ENCODE measurements around the gene ZBTB12.

DNA sequence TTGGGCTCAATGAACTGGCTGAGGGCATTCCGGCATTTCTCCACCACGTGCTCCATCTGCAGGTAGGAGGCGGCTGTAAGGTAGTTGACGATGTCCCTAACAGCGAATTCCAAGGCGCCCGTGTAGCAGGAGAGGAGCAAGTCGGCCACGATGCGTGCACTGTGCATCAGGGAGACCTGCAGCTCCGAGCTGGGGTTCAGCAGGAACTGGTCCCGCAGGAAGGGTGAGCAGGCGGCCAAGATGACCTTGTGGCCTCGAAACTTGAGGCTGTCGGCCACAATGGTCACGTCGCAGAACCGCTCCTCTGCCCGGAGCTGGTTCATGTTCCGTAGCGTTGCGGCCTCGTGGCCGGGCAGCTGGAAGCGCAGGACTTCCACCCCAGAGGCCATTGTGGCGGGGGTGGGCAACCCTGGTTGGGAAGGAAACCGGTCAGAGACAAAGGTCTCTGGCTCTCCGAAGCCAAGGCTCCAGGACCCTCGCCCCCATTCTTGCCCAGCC lies 920 bp downstream of the ZBTB12 start:
- TF ChIP-seq YY1 (tag by site-specific recombination; IDR thresholded peaks at IDR 0.05), result no peak
- no peak for TF ChIP-seq ZNF768 (tag by site-specific recombination; IDR thresholded peaks at IDR 0.05)
- TF ChIP-seq, protein P1, sequence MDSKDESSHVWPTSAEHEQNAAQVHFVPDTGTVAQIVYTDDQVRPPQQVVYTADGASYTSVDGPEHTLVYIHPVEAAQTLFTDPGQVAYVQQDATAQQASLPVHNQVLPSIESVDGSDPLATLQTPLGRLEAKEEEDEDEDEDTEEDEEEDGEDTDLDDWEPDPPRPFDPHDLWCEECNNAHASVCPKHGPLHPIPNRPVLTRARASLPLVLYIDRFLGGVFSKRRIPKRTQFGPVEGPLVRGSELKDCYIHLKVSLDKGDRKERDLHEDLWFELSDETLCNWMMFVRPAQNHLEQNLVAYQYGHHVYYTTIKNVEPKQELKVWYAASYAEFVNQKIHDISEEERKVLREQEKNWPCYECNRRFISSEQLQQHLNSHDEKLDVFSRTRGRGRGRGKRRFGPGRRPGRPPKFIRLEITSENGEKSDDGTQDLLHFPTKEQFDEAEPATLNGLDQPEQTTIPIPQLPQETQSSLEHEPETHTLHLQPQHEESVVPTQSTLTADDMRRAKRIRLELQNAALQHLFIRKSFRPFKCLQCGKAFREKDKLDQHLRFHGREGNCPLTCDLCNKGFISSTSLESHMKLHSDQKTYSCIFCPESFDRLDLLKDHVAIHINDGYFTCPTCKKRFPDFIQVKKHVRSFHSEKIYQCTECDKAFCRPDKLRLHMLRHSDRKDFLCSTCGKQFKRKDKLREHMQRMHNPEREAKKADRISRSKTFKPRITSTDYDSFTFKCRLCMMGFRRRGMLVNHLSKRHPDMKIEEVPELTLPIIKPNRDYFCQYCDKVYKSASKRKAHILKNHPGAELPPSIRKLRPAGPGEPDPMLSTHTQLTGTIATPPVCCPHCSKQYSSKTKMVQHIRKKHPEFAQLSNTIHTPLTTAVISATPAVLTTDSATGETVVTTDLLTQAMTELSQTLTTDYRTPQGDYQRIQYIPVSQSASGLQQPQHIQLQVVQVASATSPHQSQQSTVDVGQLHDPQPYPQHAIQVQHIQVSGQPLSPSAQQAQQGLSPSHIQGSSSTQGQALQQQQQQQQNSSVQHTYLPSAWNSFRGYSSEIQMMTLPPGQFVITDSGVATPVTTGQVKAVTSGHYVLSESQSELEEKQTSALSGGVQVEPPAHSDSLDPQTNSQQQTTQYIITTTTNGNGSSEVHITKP (tag by site-specific recombination; IDR thresholded peaks at IDR 0.05), result no peak
- no peak for TF ChIP-seq GLI4 (tag by site-specific recombination; IDR thresholded peaks at IDR 0.05)
- TF ChIP-seq, protein P2, sequence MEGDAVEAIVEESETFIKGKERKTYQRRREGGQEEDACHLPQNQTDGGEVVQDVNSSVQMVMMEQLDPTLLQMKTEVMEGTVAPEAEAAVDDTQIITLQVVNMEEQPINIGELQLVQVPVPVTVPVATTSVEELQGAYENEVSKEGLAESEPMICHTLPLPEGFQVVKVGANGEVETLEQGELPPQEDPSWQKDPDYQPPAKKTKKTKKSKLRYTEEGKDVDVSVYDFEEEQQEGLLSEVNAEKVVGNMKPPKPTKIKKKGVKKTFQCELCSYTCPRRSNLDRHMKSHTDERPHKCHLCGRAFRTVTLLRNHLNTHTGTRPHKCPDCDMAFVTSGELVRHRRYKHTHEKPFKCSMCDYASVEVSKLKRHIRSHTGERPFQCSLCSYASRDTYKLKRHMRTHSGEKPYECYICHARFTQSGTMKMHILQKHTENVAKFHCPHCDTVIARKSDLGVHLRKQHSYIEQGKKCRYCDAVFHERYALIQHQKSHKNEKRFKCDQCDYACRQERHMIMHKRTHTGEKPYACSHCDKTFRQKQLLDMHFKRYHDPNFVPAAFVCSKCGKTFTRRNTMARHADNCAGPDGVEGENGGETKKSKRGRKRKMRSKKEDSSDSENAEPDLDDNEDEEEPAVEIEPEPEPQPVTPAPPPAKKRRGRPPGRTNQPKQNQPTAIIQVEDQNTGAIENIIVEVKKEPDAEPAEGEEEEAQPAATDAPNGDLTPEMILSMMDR (tag by site-specific recombination; IDR thresholded peaks at IDR 0.05), result no peak
